Liver (tissue), 3 donors: Measurements from ENCODE around the gene STYX.

ENCODE experiments used
- EGR1 ChIP-seq, 2 donors: IDR thresholded peaks; 2 replicates each; pipeline ENCODE4 v1.6.1; 2016 to 2018; ENCODE audit warnings: antibody characterized with exemption in 2 of 2, low read depth in 2 of 2
- GABPA ChIP-seq, 2 donors: IDR thresholded peaks in 1 of 2; conservative IDR thresholded peaks in 1 of 2; 2 replicates each; pipeline ENCODE4 v1.6.1; 2016; ENCODE audit warnings: antibody characterized with exemption in 2 of 2, mild to moderate bottlenecking in 1 of 2, moderate library complexity in 1 of 2
- JUND ChIP-seq, 2 donors: IDR thresholded peaks; 2 replicates each; pipeline ENCODE4 v1.6.1; 2016; ENCODE audit warnings: antibody characterized with exemption in 2 of 2
- RAD21 ChIP-seq, 2 donors: IDR thresholded peaks; 2 replicates each; pipeline ENCODE4 v1.6.1; 2016; ENCODE audit warnings: antibody characterized with exemption in 2 of 2, mild to moderate bottlenecking in 2 of 2
- RXRA ChIP-seq, 2 donors: IDR thresholded peaks; 2 replicates each; pipeline ENCODE4 v1.6.1; 2017 to 2018; ENCODE audit warnings: antibody characterized with exemption in 2 of 2, mild to moderate bottlenecking in 1 of 2
- SP1 ChIP-seq: IDR thresholded peaks from 2 replicates; pipeline ENCODE4 v1.6.1; 2018; ENCODE audit warnings: antibody characterized with exemption, mild to moderate bottlenecking
- TAF1 ChIP-seq: conservative IDR thresholded peaks from 2 replicates; pipeline ENCODE4 v1.6.1; 2016; ENCODE audit warnings: antibody characterized with exemption, mild to moderate bottlenecking
- YY1 ChIP-seq: IDR thresholded peaks from 2 replicates; pipeline ENCODE4 v1.6.1; 2016; ENCODE audit warnings: antibody characterized with exemption, mild to moderate bottlenecking
- TF ChIP-seq, protein P1 (sequence below): fragments of 150-350 bp; IDR thresholded peaks from 2 replicates; pipeline ENCODE4 v1.5.1; 2017; ENCODE audit warnings: improper control_type of control experiment, low read depth, low read length; ENCODE audit not compliant: missing input control
- donor health status: healthy.
- donor health status: healthy.

DNA sequence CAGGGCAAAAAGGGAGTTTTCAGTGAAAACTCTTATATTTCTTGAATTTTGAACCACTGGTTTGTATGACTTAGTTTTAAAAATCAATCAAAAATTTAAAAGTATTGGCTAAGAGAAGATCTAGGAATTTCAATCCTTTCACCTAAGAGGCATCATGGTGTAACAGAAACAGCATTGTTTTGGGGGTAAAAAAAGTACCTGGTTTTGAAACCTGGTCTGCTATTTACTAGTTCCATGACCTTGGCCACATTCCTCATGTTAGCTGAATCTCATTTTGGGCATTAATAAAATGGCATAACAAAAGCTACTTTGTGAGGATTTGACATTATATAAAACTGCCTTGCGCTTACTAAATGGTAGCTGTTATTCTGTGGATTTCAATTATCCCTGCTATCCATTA is 78.1 kb downstream of the STYX start:
- TF ChIP-seq JUND (IDR thresholded peaks at IDR 0.05): no peak
- TF ChIP-seq, protein P1, sequence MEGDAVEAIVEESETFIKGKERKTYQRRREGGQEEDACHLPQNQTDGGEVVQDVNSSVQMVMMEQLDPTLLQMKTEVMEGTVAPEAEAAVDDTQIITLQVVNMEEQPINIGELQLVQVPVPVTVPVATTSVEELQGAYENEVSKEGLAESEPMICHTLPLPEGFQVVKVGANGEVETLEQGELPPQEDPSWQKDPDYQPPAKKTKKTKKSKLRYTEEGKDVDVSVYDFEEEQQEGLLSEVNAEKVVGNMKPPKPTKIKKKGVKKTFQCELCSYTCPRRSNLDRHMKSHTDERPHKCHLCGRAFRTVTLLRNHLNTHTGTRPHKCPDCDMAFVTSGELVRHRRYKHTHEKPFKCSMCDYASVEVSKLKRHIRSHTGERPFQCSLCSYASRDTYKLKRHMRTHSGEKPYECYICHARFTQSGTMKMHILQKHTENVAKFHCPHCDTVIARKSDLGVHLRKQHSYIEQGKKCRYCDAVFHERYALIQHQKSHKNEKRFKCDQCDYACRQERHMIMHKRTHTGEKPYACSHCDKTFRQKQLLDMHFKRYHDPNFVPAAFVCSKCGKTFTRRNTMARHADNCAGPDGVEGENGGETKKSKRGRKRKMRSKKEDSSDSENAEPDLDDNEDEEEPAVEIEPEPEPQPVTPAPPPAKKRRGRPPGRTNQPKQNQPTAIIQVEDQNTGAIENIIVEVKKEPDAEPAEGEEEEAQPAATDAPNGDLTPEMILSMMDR: no peak
- TF ChIP-seq GABPA (IDR thresholded peaks at IDR 0.05 in 1 of 2, conservative IDR thresholded peaks at IDR 0.05 in 1 of 2): no peak
- no peak for TF ChIP-seq EGR1 (IDR thresholded peaks at IDR 0.05; ENCODE audit: low read depth in 2 of 2)
- no peak for TF ChIP-seq RAD21 (IDR thresholded peaks at IDR 0.05)
- TF ChIP-seq TAF1: no peak
- TF ChIP-seq SP1: no peak
- TF ChIP-seq RXRA (IDR thresholded peaks at IDR 0.05): no peak
- TF ChIP-seq YY1: no peak
